ENCODE data around the gene DMRT1. TPM values are rescaled to one million over a fixed set of nuclear protein-coding genes. Genes with fewer than 3 reads are reported as not detected.
A peak's percentile ranks its signal among the peaks of the same experiment; 100 is the strongest.

DMRT1 gene
- total and polyA plus RNA-seq, 2 donors (not counting 1 experiment from before 2014, with no cell fraction given), result not detected

- Histone ChIP-seq H2AFZ (ENCODE audit: low read length) (no peak overlapping the region), H3K27ac (ENCODE audit: insufficient read depth, low read length) (no peak overlapping the region), H4K20me1 (ENCODE audit: control insufficient read depth, extremely low read depth, insufficient read depth, low read length) (no peaks in the 10 kb centered on the region), H3K79me2 (ENCODE audit: control insufficient read depth, insufficient read depth, low read length) (no peaks in the 10 kb centered on the region), H3K9ac (ENCODE audit: insufficient read depth, low read length) (no peak overlapping the region), H3K4me2 (ENCODE audit: extremely low read depth, insufficient read depth, low read length) (no peak overlapping the region), H3K36me3 (ENCODE audit: control insufficient read depth, insufficient read depth, low read length) (no peaks in the 10 kb centered on the region), H3K9me3 (ENCODE audit: control insufficient read depth, insufficient read depth, low read depth, low read length) (no peaks in the 10 kb centered on the region), H3K27me3 (ENCODE audit: control insufficient read depth, insufficient read depth, low read length) (no peaks in the 10 kb centered on the region), H3K4me1 (ENCODE audit: control insufficient read depth, extremely low read depth, insufficient read depth, low read length) (no peaks in the 10 kb centered on the region), H3K4me3 (replicated peaks in 1 of 4; ENCODE audit: control extremely low read depth in 1 of 4, insufficient read depth in 1 of 4, low read depth in 3 of 4, low read length in 4 of 4) (no peak overlapping the region)
- TF ChIP-seq EZH2 (IDR thresholded peaks at IDR 0.05; ENCODE audit: low read length, missing control alignments), result no peak
- peak; percentile 16 to 29 for TF ChIP-seq CTCF (conservative IDR thresholded peaks at IDR 0.05 in 1 of 2, IDR thresholded peaks at IDR 0.05 in 1 of 2; ENCODE audit: low read depth in 1 of 2, low read length in 2 of 2)
- no peak for DNase-seq (ENCODE audit: low read depth in 2 of 2)
Measured at GRCh38 chr9:1018121-1018520, 176.6 kb downstream of the DMRT1 start.

Other genes with a start within 250 kb of the DMRT1 start
- gene DMRT3, start 135.0 kb downstream of the DMRT1 start, total RNA-seq, result not detected in 2 replicates
- not detected in 2 replicates for gene DMRT3, start 135.0 kb downstream of the DMRT1 start, polyA plus RNA-seq
- not detected in 2 replicates for gene DMRT2, start 208.7 kb downstream of the DMRT1 start, total RNA-seq
- 0.16 TPM in 1 of 2 replicates, not detected in the other for gene DMRT2, start 208.7 kb downstream of the DMRT1 start, polyA plus RNA-seq

Measured in fibroblast of lung (primary cell).